GM21447 (cell line): Measurements from ENCODE around the gene GALNT3.

Source experiments
- ATAC-seq: cut with Tn5 transposase; IDR thresholded peaks from one replicate; pipeline ENCODE4 v1.9.1; 2021; ENCODE audit not compliant: unreplicated experiment

Gene GALNT3

DNA sequence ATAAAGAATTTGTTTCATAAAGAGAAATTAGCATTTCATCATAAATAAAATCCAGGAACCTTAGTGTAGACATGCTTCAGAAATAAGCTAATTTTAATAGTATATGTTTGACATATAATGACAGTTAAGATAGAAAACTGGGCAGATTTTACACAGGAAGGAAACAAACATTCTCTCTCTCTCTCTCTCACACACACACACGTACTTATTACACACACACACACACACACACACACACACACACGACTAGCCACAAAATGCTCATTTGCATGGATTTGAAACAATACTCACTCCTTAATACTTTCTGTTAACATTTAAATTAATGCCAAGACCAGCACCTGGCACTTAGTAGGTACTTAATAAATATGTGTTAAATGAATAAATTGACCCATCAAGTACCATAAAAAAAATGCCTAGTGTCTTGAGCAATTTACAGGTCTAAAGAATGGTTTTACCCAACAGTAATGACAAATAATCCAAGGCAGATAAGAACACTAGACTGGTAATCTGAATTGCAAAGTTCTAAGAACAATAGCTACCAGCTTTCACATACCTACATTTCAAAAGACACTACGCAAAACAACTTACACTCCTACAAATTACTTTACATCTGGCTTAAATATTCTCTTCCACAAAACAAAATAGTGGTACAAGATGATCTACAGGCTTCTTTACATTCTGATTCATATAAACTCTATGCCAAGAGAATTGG lies 2.9 kb upstream of the GALNT3 start:
- ATAC-seq: no peak

DNA sequence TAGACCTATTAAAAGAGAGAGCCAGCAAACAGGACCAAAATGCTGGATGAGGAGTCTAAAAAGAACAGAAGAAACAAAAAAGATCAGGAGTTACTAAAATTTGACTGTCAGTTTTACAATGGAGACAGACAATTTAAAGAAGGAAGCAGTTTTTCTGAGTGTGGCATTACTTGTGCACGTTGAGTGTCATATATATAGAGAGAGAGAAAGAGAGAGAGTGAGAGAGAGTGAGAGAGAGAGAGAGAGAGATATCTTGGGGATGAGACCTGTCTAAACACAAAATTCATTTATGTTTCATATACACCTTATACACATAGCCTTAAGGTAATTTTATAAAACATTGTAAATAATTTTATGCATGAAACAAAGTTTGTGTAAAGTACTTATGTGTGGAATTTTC lies 2.1 kb upstream of the GALNT3 start:
- no peak for ATAC-seq

DNA sequence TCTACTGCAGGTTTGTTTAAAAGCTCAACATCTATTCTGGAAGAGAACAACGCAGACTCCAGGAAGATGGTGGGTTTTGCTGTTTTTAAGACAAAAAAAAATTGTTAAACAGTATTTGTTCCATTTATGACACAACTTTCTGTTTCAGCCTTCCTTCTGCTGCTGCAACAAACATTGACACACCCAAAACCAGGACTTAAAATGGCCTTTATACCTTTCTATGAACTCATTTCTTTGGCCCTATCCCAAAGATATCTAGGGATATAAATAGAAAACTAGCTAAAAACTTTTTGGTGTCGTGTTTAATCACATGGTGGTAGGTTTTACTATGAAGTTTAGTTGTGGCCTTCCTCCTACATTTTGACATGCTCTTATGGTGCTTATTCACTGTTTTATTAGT lies 964 bp upstream of the GALNT3 start:
- peak; percentile 26 for ATAC-seq

DNA sequence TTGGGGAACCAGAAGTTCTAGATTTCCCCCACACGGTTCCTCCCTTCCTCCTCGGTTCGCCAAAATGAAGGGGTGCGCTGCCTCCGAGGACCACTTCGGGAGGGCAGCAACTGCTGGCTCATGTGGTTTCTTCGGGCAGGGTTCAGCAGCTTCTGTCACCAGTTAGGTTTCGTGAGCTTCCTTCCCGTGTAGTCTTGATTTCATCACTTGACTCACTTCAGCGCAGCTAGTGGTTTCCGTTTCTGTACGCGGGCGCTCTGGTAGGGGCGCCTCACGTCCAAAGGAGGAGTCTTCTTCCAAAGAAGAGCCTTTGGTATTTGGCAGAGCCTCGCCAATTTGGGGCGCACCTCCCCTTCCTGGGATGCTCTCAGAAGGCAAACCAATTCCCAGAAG lies 485 bp upstream of the GALNT3 start:
- peak; percentile 98 for ATAC-seq

DNA sequence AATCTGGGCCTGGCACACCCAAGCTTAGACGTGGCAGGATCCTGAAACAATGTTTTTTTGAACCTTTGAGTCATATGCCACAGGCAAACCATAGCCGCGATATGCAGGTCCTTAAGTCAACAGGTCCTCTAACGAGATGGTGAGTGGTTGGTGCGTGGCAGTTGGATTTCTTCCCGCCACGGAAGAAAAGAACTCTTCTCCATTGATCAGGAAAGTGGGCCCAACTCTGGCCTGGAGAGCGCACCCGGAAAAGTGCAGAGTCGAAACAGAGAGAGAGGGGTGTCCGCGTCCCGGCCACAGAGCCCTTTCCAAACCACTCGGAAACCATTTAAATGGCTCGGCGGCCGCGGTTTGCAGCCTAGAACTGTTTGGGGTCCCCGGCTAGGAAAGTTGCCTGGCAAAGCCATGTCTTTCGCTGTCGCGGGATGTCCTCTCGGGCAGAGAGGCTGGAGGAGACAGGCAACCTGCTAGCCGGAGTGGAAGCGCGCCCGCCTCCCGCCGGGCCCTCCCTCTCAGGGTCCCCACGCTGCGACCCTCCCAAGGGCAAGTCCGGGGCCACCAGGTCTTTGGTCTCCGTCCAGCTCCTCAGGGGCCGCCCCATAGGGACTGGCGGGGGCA lies 777 bp downstream of the GALNT3 start:
- peak; percentile 2 for ATAC-seq

DNA sequence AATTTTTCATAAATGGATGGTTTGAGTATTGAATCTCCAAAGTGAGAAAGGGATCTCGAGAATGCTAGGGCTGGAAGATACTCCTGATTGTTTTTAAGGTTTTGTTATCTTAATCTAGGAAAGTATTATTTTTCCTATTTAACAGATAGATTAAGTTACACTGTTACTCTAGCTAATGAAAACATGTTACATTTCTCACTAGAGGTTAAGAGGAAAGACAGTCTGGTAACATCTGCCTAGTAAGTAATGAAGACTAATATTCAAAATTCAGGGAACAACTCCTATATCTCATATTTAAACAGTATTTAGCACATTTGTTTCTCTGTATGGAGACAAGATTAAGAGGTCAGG lies 2.0 kb downstream of the GALNT3 start:
- no peak for ATAC-seq

DNA sequence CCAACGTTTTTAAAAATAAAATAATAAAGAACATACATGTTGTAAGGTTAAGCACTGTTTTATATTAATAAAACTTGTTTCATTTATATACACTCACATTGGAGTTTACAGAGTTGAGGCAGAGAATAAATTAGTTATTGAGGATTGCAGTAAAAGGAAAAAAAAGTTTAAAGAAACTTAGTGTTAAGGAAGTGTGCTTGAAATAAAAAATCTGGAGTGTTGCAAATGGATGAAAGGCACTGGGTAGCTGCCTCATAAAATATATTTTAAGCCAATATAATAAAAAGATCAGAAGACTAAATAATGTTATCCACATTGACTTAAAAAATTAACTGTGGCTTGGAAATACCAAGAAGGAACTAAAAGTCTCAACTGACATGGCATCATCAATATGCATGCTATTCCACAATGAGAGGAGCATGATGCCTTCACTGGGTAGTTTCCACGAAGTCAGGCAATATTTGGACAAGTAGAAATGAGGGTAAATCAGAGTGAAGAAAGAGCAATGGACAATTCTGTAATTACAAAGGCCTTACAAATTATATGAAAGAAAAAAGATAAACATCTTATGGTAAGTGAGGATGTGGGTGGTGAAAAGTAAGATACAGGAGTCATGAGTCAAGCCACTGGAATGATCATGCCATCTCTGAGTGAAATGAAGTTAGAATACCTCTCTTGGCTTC lies 2.5 kb downstream of the GALNT3 start:
- no peak for ATAC-seq

DNA sequence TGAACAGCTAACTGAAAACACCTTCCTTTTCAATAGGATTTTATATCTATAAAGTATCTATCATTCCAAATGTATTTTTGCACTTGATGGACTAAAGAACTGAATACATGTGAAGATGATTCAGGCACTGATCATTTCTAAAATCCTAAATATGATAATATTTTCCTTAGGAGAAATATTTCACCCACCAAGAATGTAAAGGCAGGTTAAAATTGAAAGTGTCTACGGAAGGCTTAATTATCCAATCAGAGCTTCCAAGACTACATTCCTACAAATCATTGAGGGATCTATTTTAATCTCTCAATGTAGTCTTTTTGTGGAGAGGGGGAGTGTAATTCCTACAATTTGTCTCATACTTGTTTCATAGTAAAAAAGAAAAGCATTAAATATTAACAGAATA lies 3.6 kb downstream of the GALNT3 start:
- no peak for ATAC-seq

DNA sequence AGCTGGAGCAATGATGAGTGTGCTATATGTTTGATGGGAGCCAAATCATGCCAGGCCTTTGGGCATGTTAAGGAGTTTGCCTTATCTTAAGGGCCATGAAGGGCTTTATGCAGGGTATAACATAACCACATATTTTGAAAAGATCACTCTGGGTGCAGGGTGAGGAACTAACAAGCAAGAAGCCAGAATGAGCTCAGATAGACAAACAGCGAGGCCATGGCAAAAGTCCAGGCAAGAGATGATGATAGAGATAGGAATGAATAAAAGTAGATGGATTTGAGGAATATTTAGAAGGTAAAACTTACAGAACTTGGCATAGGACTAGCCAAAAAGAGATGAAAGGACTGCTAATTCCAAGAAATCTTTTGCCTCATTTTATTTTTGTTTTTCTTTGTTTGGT lies 6.7 kb downstream of the GALNT3 start:
- no peak for ATAC-seq

DNA sequence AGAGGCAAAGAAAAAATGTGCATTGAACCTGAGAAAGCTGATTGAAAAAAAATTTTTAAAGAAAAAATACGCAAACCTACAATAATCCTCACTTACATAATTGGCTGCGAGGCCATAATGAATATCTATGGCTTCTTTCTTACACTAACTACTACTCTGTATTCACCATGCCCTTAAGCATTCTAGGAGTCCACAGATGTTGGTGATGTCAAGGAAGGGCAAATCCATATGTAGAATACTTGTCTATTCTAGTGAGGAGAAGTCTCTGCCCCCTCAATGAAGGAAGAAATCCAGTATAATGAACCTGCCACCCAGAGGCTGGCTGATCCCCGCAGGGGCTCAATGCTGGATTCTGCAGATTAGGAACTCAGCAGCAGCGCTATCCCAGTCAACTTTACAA lies 14.3 kb downstream of the GALNT3 start:
- ATAC-seq: no peak

DNA sequence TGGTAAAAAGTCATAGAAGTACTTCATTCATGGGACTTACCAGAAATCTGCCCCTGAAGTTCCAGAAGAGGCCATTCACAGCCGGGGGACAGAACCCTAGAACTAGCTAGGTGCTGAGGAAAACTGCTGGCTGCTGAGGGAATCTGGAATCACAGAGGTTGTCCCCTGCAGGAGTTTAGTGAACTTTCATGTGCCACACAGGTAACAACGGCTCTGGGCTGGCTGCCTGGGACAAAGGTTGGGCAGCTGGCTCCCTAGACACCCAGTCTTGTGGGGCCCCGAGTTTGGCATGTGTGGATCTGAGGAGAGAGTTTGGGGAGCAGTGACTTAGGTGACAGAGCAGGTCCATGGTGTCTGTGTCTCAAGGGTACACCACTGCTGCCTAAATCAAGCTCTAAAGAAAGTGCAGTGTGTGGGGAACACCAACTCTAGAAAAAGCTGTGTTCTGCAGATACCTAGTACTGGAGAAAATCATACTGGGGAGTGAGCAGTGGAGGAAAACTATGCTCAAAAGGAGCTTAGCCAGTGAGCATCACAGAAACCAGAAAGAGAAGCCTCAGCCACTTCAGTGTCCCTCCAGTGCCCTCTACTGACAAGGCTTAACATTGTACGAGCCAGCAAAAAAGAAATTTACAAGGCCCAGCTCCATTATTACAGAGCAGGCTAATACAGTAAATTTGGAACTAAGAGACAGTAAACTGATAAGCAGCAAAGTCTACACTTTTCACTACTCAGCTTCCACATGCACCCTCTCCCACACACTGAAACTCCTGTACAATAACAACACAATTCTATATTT lies 15.2 kb downstream of the GALNT3 start:
- ATAC-seq: no peak

DNA sequence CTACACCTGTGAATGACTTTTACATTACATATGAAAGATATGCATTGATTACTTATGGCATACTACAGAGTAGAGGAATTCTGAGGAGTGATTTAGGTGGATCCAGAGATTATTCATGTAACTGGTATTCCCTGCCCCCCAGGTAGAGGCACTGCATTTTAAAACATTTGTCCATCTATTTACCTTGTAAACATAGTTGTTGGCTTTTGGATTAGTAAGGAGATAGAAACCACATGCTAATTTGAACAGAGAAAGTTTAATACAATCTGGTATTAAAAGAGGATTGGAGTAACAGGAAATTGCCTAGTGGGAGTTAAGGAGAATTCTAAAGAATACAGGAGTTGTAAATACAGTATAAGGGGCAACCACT lies 15.9 kb downstream of the GALNT3 start:
- ATAC-seq: no peak

DNA sequence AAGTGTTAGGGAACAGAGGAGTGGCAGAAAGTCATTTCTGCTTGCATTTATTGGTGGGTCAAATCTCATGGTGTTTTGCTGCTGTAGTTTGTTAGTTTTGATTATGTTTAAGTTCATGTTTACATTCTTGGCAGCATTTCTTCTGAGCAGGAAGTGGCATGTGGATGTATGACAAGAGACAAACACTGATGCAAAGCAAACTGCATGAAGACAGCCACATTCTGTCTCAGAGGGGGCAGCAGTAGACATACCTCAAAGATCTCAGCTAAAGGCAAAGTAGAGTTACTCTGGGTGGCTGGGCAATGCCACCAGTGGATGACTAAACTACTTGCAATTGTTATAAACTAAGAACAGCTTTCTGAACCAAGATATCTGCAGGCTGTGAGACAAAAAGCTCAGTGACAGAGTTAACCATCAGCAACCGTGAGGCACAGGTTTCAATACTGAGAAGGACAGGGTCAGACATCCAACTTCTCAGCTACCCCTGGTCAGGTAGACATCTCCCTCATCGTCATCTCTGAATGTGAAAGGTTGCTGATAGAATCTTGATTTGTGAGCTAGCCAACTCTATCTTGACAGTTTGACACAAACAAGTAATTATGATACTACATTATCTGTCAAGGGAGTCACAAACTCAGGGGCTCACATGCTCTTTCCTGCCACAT lies 16.4 kb downstream of the GALNT3 start:
- no peak for ATAC-seq

DNA sequence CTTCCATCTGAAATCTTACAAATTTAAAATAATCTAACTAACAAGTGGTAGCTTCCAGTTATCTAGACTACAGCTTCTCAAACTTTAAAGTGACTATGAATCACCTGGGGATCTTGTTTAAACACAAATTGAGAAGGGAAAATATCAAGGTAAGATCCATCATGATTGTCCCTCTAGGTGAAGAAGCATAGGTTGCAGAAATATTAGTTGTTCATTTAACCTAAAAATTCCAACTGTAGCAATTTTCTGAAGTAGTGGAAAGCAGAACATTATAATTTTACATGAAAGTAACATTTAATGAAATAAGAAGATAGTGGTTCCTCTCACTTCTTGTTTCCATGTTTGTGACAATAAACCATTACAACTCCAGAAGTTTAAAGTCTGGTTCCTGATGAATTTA lies 17.3 kb downstream of the GALNT3 start:
- ATAC-seq: no peak

DNA sequence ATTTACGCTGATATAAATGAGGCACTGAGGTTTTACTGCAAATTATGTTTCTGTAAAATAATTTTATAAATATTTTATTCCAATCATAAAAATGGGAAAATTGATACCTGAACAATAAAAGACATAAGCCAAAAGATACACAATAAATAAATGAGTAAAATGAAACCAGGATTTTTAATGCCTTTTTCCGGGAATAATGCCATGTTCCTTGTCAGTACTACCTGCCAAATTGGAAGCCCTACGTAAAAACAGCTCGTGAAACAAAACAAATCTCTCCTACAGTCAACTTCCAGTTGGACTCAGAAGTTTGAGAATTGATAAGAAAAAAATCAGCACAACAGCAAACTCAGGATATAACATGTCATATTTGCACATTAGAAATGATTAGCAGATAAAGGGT lies 18.0 kb downstream of the GALNT3 start:
- ATAC-seq: no peak

DNA sequence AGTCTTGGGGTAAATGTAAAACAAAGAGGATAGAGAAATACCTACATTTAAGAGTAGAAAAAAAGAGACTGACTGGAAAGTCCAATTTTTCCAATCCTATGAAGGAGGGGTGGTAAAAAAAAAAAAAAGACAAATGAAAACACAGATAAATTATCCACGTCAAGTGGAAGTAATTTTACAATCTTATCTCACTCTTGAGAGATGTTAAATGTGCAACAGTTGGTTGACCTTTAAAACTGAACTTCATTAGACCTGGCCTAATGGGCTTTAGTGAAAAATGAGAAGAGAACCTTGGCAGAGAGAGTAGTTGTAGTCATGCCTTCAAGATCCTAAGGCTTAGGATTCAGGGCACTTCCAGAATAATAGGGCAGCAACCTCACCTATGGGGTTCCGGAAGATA lies 20.4 kb downstream of the GALNT3 start:
- ATAC-seq: no peak

DNA sequence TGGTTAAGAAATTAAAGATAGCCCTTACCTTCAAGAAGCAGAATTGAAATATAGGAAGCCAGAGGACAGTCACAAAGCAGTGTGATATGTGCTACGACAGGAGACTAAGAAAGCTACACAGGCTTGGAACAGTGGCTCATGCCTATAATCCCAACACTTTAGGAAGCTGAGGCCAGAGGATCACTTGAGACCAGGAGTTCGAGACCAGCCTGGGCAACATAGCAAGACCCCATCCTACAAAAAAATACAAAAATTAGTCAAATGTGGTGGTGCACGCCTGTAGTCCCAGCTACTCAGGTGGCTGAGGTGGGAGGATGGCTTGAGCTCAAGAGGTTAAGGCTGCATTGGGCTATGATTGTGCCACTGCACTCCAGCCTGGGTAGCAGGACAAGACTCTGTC lies 21.9 kb downstream of the GALNT3 start:
- ATAC-seq: no peak

DNA sequence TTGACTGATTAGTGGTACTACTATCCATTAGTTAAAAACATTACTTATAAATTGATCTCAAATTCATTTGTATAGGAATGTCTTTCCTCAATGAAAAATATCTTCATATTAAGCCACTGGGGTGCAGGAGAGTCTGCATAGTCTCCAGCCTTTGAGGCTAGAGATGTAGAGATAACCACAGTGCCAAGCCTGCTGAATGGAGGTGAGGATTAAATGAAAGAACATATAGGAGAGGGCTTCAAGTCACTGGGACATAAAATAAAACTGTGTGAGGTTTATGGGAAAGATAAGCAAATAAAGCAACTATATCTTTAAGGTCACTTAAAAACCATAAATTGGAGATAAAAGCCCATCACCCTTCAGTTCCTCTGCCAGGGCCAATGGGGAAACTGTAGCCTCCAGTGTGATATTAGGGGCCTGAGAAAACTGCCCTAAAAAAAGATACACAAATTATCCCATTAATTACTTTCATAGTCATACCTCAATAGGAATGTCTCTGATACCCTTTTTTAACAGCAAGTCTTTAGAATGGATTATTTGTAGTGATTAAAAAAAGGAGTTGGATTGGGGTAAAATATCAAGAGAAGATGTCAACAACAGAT lies 27.6 kb downstream of the GALNT3 start:
- ATAC-seq: no peak

DNA sequence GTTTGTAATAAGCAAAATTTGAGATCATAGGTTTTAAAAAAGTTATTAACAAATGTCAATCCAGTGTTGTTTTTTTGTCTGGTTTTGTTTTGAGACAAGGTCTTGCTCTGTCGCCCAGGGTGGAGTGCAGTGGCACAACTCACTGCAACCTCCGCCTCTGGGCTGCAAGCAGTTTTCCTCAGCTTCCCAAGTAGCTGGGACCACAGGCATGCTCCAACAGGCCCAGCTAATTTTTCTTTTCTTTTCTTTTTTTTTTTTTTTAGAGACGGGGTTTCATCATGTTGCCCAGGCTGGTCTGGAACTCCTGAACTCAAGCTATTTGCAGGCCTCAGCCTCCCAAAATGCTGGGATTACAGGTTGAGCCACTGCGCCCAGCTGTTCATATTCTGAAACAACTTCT lies 31.3 kb downstream of the GALNT3 start:
- no peak for ATAC-seq

DNA sequence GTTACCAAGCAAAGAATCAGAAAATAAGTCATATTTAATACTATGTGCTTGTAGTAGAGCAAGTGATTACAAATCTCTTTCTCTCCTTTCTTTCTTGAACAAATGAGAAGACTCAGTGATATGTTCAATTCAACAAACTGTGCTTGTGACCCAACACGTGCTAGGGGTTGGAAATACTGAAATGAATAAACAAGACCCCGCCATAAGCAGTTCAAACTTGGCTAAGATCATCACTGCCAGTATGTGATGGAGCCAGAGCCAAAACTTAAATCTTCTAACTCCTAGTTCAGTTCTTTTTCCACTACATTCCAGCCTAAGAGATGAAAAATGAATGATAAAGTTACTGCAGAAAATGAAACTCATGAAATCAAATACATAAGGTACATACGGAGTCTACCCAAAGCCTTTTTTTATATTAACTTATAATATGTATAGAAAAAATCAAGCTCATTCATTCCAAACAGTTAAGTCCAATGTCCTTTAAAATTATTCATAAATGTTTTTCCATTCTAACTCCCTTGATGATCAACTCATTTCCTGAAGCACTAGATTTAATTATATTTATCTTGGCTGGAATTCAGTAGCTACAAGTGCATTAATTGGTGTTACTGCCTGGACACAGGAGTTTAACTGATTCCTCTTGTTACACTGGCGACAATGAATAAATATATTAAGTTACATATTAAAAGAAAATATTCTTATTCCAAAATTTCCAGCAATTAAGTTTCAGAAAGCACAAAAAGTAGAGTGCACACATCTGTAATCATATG lies 36.0 kb downstream of the GALNT3 start:
- no peak for ATAC-seq
